Fibroblast of mammary gland (primary cell): ENCODE data around the gene SELENOP.

Source experiments
- DNase-seq: peaks from one replicate; pipeline ENCODE4 v3.0.0-alpha.2; 2010; ENCODE audit warnings: low read depth
- H3K4me3 ChIP-seq: 2 replicates; pipeline ENCODE4 v1.5.1; 2011; ENCODE audit warnings: low read depth, mild to moderate bottlenecking, low read length, moderate library complexity; ENCODE audit not compliant: control insufficient read depth
- TF ChIP-seq, protein P1 (sequence below): conservative IDR thresholded peaks from 2 replicates; pipeline ENCODE4 v1.5.1; 2011; ENCODE audit warnings: low read depth, low read length, inconsistent platforms; ENCODE audit not compliant: control insufficient read depth, insufficient read depth

The SELENOP gene

DNA sequence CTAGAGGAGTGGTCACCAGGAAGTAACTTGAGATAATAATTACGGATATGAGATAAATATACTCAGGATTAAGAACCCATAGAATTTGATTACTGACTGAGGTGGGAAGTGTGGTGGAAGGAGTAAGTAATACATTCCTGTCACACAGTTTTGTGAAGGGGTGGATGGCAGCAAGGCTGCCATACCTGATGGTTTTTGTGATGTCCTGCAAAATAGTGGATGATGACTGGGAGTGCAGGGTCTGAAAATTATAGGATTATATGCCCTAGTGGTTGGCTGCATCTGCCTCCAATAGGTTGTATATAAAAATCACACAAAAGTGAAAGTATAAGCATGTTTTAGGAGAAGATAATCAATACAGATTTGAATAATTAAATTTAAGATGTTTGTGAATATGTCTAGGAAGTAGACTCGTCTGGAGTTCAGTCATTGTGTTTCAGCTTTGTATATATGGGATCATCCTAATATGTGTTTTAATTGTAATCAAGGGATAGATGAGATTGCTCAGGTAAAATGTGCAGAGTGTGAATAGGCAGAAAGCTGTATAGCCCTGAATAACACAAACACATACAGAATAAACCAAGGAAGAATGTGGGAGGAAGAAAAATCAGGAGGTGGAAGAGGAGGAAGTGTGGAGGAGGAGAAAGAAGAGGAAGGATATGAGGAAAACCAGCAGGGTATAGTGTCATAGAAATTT, 5.5 kb downstream of the SELENOP start:
- no peak for DNase-seq
- H3K4me3 ChIP-seq = no peak overlapping the region
- TF ChIP-seq, protein P1, sequence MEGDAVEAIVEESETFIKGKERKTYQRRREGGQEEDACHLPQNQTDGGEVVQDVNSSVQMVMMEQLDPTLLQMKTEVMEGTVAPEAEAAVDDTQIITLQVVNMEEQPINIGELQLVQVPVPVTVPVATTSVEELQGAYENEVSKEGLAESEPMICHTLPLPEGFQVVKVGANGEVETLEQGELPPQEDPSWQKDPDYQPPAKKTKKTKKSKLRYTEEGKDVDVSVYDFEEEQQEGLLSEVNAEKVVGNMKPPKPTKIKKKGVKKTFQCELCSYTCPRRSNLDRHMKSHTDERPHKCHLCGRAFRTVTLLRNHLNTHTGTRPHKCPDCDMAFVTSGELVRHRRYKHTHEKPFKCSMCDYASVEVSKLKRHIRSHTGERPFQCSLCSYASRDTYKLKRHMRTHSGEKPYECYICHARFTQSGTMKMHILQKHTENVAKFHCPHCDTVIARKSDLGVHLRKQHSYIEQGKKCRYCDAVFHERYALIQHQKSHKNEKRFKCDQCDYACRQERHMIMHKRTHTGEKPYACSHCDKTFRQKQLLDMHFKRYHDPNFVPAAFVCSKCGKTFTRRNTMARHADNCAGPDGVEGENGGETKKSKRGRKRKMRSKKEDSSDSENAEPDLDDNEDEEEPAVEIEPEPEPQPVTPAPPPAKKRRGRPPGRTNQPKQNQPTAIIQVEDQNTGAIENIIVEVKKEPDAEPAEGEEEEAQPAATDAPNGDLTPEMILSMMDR = no peak

DNA sequence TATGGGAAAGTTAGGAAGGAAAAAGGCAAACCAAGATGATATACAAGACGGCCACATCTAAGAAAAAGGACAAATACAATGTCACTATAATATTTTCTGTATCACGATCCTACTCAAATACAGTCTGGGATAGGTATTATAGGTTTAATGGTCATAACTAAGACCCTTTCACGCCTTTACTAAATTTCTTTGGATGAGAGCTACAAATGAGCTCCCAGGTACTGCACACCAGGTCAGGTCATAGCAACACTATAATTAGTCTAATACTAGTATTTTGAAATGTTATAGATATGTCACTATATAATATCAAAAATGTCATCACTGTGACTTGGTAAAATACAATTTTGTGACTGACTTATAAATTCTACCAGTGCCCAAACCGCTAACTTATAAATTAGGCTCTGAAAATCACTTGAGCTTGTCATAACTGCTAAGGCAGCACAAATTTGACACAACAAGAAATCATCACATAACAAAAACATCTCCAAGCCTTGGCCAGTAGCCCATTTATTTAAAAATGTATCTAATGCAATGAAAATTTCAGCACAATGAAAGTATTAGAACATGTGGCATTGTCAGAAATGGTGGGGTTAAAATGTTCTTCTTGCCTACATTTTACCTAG, 6.9 kb downstream of the SELENOP start:
- DNase-seq = no peak
- TF ChIP-seq, protein P1 = no peak
- no peak overlapping the region for H3K4me3 ChIP-seq

DNA sequence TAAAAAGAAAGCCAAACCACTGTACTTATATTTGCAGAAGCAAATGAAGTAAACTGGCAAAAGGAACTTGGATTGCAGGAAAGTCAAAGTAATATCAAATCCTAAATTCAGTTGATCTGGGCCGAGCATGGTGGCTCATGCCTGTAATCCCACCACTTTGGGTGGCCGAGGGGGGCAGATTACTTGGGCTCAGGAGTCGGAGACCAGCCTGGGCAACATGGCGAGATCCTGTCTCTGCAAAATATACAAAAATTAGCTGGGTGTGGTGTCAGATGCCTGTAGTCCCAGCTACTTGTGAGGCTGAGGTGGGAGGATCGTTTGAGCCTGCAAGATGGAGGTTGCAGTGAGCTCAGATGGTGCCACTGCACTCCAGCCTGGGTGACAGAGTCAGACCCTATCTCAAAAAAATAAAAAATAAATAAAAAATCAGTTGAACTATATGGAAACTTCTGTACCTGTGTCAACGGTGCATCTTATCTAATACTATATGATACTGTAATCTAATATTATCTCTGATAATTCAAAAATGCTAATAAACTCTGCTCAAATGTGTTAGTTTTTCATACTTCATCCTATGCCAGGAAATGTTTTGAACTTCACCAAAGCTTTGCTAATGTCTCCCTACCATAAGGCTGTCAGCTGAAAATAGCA, 10.1 kb downstream of the SELENOP start:
- TF ChIP-seq, protein P1 = no peak
- no peak overlapping the region for H3K4me3 ChIP-seq

DNA sequence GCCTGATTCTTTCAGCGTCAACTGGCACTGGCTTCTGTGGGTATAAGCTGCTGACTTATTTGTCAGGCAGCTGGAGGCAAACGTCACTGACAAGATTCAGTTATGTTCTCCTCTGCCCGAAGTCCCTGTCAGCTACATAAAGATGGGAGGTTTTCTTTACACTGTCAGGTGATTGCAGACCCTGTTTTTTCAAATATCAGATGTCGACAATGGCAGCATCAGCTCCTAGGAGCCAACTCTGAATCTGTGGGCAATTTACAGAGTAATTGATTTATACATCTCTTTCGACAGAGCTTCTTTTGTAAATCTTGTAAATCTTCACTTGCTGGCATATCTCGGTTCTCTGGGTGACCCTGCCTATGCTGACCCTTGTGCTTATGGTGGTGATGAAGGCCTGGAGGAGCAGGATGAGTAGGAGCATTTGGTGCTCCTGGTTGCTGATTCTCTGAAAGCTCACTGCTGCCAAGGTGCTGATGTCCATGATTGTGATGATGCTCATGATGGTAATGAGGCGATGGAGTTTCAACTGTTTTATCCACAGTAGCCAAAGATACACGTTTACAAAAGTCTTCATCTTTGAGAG, 10.9 kb downstream of the SELENOP start:
- TF ChIP-seq, protein P1 = no peak
- DNase-seq = no peak
- no peak overlapping the region for H3K4me3 ChIP-seq

More for the DNA sequence above, 10.1 kb downstream of the SELENOP start:
- DNase-seq = no peak

DNA sequence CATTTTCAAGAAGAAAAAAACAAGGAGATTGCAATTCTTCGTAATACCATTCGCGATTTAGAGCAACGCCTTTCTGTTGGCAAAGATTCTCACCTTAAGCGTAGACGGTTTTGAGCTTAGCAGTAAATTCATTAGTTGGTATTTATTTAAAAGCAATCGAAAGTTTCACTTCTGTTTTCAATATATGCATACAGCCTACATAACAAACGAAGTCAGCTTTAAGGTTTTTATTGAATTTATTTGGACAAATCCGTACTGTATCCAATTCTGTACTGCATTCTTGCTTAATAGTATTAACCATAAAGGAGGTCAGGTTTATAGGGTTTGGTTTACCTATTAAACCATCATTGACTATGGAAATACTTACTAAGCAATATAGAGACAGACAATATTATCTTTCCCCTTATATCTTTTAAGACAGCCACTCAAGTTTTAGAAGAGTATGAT, 12.0 kb downstream of the SELENOP start:
- TF ChIP-seq, protein P1 = no peak
- no peak for DNase-seq

DNA sequence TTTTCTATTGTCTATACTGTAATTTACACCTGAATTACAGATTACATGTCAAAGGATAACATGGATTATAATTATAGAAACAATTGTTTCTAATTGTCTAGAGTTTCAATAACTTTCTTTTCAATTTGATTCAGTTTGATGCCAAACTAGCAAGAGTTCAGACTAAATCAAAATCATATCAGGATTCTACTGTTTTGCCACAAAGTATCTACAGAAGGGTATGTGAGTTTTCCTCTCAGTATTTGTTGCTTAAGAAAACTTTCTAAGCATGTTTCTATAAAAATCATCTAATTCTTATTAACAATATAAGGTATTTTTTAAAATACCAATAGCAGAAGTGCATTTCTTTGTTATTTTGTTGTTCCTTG, 12.5 kb downstream of the SELENOP start:
- H3K4me3 ChIP-seq = no peak overlapping the region
- TF ChIP-seq, protein P1 = no peak
- no peak for DNase-seq

More for the DNA sequence above, 12.0 kb downstream of the SELENOP start:
- H3K4me3 ChIP-seq = no peak overlapping the region
